GM18907 (cell line): ENCODE results near the gene NCOA5.

ENCODE experiments used
- ATAC-seq: cut with Tn5 transposase; IDR thresholded peaks from one replicate; pipeline ENCODE4 v1.9.1; 2021; ENCODE audit warnings: mild to moderate bottlenecking, moderate library complexity; ENCODE audit not compliant: unreplicated experiment

NCOA5 gene

DNA sequence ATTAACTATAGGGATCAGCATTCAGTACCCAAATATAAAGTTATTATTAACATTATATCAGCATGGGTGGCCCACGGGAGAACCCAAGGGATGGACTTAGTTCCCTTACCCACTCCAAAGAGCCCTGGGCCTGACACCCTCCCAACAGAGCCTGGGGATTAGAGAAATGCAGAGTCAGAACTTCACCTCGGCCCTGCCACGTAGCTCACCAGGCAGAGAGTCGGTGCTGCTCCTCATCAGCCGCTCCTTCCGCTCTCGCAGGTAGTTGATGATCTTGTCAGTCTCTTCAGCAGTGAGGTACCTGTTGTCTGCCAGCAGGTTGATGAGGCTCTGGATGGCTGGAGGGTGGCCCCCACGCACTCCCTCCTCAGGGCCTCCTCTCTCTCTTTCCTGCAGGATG, 26.6 kb downstream of the NCOA5 start:
- ATAC-seq = no peak

DNA sequence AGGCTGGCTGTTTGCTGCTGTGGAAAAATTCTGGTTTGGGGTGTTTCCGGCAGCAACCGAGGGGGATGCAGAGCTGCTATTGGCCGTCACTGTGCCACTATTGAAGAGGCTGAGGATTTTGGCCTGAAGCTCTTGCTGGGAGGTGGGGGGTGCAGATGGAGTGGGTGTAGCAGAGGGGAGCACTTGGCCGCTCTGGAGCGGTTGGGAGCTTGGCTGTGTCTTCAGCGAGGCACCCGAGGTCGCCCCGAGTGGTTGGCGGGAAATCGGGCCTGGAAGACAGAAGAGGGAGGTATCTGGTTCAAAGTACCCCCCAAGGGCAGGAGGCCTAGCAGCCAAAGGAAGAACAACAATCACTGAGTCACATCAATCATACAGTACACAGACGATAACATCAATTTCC, 27.1 kb downstream of the NCOA5 start:
- ATAC-seq = no peak

DNA sequence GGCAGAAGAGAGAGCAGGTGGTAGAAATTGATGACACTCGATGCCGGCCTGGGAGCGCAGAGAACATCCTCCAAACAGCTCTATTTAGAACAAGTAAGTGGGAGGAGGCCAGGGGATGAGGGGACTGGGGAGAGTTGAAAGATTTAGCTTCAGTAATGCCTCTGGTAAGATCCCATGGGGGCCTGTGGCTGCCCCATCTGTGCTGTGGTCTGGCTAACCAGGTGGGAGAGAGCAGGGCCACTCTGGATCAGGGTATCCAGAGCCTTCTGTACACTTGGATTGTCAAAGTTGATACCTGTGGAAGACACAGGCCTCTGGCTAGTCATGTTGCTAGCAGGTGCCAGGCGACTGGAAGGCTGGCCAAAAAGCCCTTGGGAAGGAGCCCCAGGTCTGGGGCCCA, 27.6 kb downstream of the NCOA5 start:
- no peak for ATAC-seq

DNA sequence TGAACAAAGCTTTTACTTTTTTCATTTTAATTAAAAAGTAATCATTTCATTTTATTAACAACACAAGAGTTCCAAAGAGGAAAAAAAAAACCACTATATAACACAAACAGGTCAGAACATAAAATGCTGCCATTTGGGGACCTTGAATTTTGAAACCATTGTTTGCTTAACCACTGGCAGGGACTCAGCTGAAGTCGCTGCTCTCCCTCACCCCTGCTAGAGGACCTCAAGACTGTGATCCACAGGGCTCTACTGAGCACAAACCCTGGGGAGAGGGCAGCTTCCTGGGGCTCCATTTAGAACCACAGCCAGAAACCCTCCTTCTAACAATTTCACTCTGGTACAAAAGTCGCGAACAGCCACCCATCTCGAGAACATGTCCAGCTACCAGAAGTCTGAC, 28.8 kb downstream of the NCOA5 start:
- no peak for ATAC-seq

DNA sequence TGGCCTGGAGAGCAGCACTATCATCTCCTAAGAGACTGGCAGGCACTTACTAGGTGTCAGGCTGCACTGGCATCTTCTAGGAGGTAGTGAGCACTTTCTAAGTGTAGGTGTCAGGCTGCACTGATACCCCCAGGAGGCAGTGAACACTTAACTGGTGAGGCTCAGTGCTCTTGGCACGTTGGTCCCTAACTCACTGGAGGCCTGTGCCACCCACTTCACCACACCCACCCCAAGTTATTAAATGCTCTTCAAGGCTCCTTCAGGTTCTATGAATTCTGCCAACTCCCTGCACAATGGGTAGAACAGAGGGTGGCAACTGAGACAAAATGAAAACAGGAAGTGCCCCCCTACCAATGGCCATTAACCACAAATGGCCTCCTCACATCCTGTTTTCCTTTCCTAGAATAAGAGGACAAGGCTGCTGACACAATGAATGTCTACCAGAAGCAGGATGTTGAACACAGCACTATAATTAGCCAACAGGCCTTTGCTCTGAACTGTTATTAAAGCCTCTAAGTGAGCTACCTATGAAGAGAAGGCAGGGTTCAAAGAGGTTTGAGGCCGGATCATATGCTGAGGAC, 29.4 kb downstream of the NCOA5 start:
- no peak for ATAC-seq

DNA sequence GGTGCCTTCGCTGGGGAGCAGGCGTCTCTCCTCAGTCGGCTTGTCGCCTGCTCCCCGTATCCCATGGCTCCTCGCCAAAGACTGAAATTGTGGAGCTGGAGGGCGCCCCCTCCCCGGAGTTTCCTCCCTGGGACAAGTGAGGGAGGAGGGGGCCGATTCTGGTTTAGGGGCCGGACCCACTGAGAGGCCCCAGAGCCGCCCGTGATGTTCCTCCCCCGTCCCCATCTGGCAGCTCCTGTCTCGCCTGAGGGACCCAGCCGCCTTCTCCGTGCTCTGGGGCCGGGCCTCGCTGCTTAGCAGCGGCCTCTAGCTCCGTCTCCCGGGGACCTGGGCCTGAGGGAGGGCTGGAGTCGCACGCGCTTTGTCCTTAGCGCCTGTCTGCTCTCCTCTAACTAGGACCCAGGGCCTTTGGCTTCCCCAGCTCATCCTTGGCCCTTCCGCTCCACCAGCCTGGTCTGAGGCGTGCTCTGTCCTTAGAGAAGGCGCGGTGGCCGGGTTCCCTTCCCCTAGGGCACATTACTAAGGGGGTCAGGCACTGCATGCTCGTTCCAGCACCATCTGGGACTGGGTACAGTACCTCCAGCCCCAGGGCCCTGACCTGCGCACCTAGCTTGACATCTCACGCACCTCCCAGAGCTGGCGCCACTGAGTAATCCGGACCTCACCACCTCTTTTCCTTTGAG, 31.0 kb downstream of the NCOA5 start:
- no peak for ATAC-seq

DNA sequence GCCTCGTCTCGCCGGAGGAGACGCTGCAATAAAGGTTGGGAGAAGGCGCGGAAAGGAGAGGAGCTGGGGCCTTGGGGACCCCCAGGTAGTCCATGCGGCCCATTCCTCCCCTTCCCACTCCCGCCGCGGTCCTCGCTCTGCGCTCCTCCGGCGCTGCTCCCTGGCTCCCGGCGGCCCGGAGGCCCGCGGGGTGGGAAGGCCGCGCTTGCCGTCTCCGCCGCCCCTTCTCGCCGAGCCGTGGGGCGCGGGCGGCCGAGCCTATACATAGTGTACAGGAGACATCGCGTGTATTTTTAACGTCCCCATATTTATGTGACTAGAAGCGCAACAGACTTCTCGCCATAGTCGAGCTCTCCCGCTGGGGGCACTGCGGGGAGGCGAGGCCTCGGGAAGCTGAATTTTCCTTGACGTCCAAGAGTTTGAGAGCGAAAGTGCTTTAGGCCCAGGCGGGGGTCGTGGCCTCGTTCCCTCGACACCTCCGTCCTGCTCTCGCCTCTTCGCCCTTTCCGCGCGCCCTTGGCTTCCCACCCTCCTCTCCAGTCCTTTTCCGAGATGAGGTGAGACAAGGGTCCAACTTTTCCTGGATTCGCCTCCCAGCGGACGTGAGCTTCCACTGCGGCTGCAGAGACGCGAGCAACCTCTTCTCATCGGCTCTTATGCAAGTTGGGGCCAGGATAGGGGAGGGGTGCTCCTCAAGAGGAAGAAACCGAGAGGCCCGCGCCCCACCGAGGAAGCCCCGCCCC, 31.7 kb downstream of the NCOA5 start:
- ATAC-seq = no peak

DNA sequence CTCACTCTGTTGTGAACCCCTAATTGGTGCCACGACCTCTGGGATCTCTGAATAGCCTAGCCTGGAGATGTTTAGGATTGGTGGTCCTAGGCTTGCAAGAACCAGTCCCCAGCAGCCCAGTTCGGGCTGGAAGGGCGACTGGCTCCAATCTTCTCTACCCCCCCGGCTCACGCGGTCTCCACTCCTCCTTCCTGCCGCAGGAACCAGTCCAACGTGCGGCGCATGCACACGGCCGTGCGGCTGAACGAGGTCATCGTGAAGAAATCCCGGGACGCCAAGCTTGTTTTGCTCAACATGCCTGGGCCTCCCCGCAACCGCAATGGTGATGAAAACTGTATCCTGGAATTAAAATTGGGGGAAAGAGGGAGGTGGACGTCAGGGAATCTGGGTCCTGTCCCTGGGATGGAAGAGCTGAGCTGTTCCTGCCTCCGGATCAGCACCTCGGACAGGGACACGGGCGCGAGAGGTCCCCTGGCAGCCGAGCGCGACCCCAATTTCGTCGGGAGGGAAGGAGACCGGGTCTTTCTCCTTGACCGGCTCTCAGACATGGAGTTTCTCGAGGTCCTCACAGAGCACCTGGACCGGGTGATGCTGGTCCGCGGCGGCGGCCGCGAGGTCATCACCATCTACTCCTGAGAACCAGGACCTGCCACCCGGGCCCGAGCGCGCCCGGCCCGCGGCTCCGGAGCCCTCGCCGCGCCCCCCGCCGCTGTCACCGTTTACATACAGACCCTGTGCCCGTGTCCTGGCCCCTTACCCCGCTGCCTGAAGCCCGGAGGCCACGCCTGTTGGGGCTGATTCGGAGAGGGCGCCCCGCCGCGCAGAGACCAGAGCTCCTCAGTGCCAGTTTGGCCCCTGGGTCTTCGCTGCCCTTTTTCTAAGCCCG, 32.5 kb downstream of the NCOA5 start:
- ATAC-seq = no peak

DNA sequence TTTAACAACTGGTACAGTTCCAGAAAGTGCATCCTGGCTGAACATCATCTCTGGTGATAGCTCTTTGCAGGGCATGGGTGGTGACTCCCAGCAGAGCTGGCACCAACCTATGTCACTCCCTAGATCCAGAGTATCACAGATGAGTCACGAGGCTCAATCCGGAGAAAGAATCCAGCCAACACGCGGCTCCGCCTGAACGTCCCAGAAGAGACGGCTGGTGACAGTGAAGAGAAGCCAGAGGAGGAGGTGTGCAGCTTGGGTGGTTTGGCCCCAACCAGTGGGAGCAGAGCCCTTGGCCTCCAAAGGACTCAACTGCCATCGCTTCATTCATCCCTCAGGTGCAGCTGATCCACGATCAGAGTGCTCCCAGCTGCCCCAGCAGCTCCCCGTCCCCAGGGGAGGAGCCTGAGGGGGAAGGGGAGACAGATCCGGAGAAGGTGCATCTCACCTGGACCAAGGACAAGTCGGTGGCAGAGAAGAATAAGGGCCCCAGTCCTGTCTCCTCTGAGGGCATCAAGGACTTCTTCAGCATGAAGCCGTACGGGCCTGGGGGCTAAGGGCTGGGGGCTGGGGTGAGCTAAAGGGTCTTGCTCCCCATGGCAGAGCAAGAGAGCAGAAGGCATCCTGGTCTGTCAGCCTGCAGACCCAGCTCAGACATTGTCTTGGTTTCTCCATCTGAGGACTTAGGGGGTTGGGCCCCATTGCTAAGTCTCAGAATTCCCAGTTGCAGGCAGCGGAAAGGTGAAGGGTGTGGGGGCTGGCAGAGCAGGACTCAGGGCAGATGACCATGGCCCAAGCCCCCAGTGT, 33.5 kb downstream of the NCOA5 start:
- no peak for ATAC-seq

DNA sequence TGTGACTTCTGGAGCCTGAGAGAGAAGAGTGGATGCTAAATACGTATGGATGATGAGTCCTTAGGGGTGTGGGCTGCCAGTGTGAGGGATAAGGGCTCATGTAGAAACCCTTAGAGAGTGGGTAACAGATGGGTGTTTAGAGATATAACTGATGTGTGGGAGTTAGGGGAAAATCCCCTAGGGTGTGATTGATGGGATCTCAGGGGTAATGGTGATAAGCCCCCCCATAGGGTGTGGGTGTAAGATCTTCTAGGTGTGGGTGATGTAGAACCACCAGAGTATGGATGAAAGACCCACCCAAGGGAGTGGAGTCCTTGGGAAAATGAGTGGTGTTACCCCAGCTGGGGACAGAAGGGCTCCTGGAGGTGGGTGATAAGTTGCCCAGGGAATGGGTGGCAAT, 34.5 kb downstream of the NCOA5 start:
- ATAC-seq = no peak

DNA sequence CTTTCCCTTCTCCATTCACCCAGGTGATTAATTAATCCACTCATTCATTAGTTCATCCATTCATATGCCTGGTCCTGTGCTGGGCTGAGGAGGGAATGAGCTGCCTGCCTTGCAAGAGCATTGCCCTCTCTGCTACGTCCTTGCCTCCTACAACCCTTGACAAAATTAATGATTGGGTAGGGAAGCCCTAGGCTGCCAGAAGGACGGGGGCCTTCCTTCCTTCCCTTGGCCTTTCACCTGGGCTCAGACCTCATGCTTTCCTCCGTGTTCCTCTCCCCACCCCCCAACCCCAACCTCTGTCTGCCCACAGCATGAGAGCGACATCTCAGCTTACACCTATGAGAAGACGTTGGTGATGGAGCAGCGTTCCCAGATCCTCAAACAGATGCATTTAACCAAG, 35.2 kb downstream of the NCOA5 start:
- no peak for ATAC-seq

DNA sequence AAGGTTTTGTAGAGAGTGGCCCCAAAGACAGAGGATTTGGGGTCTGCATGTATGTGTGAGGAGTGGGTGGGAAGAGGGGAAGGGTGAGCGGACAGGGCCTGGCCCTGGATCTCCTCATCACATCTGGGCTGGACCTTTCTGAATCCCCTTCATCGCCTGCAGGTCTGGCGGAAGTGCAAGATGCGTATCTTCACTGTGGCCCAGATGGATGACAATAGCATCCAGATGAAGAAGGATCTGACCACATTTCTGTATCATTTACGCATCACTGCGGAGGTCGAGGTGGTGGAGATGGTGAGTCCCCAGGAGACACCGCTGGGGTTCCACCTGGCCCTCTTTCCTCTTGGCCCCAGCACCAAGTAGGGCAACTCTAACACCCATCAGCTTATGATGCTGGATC, 36.3 kb downstream of the NCOA5 start:
- ATAC-seq = no peak

DNA sequence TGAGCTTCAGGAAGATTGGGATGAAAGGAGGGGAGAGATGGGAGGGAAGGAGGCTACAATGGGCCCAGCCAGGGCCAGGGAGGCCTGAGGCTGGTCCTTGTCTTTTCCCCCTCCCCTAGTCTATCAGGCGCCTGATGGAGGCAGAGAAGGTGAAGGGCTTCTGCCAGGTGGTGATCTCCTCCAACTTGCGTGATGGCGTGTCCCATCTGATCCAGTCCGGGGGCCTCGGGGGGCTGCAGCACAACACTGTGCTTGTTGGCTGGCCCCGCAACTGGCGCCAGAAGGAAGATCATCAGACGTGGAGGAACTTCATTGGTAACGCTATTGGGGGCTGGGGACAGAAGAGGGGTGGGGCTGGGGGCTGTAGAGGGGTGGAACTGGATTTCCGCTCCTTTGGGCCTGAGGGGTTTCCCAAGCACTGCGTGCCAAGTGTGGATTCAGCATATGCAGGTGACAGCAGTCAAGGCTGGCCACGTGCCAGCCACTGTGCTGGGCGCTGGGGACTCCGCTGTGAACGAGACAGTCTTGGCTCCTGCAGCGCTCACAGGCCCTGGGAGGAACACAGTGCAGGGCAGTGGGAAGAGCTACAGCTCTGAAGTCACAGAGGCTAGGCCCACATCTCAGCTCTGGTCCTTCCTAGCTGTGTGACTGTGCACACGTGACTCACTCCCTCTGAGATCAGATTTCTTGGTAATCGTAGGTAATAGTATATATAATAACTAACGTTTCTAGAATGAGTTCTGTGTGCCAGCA, 38.0 kb downstream of the NCOA5 start:
- no peak for ATAC-seq

DNA sequence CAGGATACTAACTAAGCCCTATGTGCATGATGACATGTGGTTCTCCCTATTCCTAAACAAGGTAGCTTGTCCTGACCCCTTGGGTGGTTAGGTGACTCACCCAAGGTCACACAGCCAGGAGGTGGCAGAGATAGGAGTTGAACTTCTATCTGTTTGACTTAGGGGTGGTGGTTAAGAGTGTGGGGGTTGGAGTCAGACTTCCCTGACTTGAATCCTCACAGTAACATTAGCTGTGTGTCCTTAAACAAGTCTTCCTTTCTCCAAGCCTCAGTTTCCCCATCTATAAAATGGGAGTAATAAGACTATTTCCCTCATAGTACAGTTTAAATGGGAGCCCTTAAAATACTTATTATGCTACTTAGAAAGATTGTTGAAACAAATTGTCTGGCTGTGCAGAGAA, 38.9 kb downstream of the NCOA5 start:
- ATAC-seq = no peak

DNA sequence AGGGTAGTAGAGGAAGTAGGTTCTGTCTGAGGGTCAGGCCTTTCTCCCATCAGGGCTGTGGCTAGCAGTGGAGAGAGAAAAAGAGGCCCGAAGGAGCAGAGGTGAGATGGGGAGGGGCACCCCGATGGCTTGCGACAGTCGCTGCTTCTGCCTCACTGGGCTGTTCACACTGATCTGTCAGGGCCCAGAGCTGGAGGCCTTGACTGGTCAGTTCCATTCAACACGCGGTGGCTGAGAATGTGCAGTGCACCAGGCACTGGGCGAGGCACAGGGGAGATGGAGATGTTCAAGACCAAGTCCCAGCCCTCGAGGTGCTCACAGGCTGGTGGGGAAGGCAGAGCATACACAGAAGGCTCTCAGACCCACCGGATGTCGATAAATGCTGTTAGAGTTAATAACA, 39.3 kb downstream of the NCOA5 start:
- no peak for ATAC-seq

DNA sequence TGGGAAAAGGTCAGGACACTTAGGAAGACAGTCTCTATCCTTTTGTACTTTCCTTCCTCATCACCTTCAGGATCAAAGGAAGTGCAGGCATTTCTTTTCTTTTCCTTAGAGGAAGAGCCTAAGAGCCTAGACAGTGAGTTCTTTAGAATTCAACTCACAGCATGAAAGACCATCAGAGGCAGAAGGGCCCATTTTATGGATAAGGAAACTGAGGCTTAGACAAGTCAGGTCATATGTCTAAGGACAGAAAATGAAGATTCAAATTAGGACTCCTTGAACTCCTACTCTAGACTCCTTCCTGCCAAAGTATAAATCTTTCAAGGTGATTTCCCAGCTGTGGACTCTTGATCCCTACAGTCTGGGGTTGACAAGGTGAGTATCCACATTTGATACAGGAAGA, 39.9 kb downstream of the NCOA5 start:
- no peak for ATAC-seq

DNA sequence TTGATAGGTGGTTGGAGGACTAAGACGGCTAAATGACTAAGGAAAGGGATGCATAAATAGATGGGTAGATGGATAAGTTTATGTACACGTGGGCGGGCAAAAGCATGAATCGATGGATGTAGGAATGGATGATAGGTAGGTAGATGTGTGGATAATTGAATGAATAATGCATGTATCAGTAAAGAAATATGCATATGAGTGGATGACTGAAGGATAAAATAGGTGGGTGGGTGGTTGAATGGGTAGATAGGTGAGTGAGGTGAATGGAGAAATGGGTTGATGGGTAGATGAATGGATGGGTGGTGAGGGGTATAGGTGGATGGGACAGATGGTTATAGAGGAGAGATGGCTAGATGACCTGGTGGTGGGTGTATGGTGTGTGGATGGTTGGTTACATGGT, 40.6 kb downstream of the NCOA5 start:
- no peak for ATAC-seq

DNA sequence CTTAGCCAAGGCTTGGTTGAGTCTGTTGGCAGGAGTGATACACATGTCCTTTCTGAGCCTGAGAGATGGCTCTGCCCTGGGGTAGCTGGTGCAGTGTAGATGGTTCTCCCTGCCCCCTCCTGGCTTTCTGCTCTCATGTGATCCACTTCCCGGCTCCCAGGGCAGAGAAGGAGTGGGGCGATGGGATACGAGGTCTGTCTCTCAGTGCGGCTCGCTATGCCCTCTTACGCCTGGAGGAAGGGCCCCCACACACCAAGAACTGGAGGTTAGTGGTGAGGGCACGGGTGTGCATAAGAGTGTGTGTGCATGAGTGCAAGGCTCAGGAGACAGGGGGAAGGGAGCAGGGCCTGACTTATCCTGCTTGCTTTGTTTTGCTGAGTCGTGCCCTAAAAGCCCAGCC, 41.9 kb downstream of the NCOA5 start:
- ATAC-seq = no peak

DNA sequence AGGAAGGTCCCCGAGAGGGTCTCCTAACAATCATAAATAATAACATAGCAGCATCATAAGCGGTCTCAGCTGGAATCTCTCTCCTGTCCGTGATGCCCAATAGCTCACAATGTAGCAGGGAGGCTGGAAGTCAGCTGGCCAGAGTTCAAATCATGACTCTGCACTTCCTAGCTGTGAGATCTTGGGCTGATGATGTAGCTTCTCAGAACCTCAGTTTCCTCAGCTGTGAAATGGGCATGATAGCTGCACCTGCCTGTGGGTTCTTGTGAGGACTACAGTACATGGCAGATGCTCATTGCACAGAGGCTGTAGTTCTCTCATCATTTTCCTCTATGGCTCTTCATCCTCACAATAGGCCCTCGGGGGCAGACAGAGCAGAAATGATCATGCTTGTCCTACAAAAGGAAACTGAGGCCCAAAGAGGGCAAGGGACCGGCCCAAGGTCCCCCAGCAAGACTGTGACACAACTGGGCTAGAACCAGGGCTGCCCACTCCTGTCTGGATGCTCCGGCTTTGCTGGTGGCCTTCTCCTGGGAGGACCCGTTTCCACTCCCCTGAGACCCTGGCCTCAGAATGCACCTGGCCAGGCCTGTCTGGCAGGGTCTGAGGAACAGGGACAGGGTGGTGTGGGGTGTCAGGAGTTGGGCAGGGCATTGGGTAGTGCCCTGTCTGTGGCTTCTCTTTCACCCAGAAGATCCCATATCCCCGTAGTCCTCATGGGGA, 43.0 kb downstream of the NCOA5 start:
- no peak for ATAC-seq
